Bronchial epithelial cell (primary cell): ENCODE results near the gene POLD4. TPM values are rescaled to one million over a fixed set of nuclear protein-coding genes. Genes with fewer than 3 reads are reported as not detected.

ENCODE experiments used
- DNase-seq: peaks from one replicate; pipeline ENCODE4 v3.0.0-alpha.2; 2010; ENCODE audit warnings: low read depth
- FAIRE-seq: peaks from 2 replicates; lab custom pipeline; 2011; peaks lifted over from hg19 to GRCh38; lab: Jason Lieb, UNC
- H3K27me3 ChIP-seq: 2 replicates; pipeline ENCODE4 v1.5.1; 2011; ENCODE audit warnings: low read length; ENCODE audit not compliant: control insufficient read depth, insufficient read depth
- H3K36me3 ChIP-seq: 2 replicates; pipeline ENCODE4 v1.5.1; 2011; ENCODE audit warnings: low read length; ENCODE audit not compliant: control insufficient read depth, insufficient read depth
- H3K4me3 ChIP-seq: 2 replicates; pipeline ENCODE4 v1.5.1; 2011; ENCODE audit warnings: mild to moderate bottlenecking, low read depth, low read length, control low read depth
- total RNA-seq: library from RNA; depleted of rRNA; stranded (reverse); fragments of >200 nt; gene quantifications from 2 replicates; pipeline ENCODE4 v1.2.1, GENCODE V29; 2014
- TF ChIP-seq, protein P1 (sequence below): IDR thresholded peaks from 2 replicates; pipeline ENCODE4 v1.5.1; 2011; ENCODE audit warnings: mild to moderate bottlenecking, moderate library complexity, low read length, control low read depth, inconsistent platforms; ENCODE audit not compliant: insufficient read depth, severe bottlenecking

Gene POLD4
- total RNA-seq, 1 donor from 2014 or later: 45.8 TPM

DNA sequence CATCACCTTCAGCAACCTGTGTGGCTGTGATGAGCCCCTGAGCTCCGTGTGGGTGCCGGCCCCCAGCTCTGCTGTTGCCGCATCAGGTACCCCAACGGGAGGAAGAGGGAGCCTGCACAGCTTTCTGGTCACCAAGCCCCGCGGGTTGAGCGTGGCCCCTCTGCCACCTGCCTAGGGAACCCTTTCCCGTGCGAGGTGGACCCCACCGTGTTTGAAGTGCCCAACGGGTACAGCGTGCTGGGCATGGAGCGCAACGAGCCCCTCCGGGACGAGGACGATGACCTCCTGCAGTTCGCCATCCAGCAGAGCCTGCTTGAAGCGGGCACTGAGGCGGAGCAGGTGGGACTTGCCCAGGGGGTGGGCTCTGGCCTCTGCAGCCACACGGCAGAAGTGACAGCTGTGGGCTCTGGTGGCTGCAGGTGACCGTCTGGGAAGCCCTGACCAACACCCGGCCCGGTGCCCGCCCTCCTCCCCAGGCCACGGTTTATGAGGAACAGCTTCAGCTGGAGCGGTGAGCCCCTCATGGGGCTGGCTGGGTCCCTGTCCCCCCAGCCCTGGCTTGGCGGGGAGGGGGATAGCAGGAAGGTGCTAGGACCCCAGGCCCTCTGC, 51.9 kb downstream of the POLD4 start:
- H3K4me3 ChIP-seq: no peak overlapping the region
- FAIRE-seq (no peak), DNase-seq (no peak)
- no peaks in the 10 kb centered on the region for H3K27me3 ChIP-seq
- TF ChIP-seq, protein P1, sequence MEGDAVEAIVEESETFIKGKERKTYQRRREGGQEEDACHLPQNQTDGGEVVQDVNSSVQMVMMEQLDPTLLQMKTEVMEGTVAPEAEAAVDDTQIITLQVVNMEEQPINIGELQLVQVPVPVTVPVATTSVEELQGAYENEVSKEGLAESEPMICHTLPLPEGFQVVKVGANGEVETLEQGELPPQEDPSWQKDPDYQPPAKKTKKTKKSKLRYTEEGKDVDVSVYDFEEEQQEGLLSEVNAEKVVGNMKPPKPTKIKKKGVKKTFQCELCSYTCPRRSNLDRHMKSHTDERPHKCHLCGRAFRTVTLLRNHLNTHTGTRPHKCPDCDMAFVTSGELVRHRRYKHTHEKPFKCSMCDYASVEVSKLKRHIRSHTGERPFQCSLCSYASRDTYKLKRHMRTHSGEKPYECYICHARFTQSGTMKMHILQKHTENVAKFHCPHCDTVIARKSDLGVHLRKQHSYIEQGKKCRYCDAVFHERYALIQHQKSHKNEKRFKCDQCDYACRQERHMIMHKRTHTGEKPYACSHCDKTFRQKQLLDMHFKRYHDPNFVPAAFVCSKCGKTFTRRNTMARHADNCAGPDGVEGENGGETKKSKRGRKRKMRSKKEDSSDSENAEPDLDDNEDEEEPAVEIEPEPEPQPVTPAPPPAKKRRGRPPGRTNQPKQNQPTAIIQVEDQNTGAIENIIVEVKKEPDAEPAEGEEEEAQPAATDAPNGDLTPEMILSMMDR: no peak
- peaks cover 24% of the 10 kb centered on the region for H3K36me3 ChIP-seq

Other genes starting within 250 kb of the POLD4 start
- 38.4 and 49.0 TPM in 2 replicates for gene KDM2A, start 234.3 kb downstream of the POLD4 start, total RNA-seq
- 55.0 and 77.4 TPM in 2 replicates for gene GRK2, start 87.1 kb downstream of the POLD4 start, total RNA-seq
- 22.4 and 42.8 TPM in 2 replicates for gene ANKRD13D, start 64.2 kb downstream of the POLD4 start, total RNA-seq
- gene SSH3, start 50.0 kb downstream of the POLD4 start, total RNA-seq: 32.0 and 35.0 TPM in 2 replicates
- 1.8 and 2.3 TPM in 2 replicates for gene CLCF1, start 20.1 kb upstream of the POLD4 start, total RNA-seq
- 8.7 and 10.8 TPM in 2 replicates for gene RAD9A, start 38.4 kb upstream of the POLD4 start, total RNA-seq
- gene PPP1CA, start 48.3 kb upstream of the POLD4 start, total RNA-seq: 209 and 225 TPM in 2 replicates
- gene TBC1D10C, start 50.5 kb upstream of the POLD4 start, total RNA-seq: not detected in 2 replicates
- gene CARNS1, start 62.1 kb upstream of the POLD4 start, total RNA-seq: under 0.01 TPM in 1 of 2 replicates, not detected in the other
- gene RPS6KB2, start 74.9 kb upstream of the POLD4 start, total RNA-seq: 62.9 and 98.6 TPM in 2 replicates
- 0.26 and 0.51 TPM in 2 replicates for gene PTPRCAP, start 84.1 kb upstream of the POLD4 start, total RNA-seq
- 105 and 133 TPM in 2 replicates for gene CORO1B, start 89.9 kb upstream of the POLD4 start, total RNA-seq
- gene GPR152, start 99.2 kb upstream of the POLD4 start, total RNA-seq: not detected in 2 replicates
- gene CABP4, start 101.8 kb upstream of the POLD4 start, total RNA-seq: not detected in 2 replicates
- gene TMEM134, start 115.7 kb upstream of the POLD4 start, total RNA-seq: 38.2 and 48.9 TPM in 2 replicates
- gene AIP, start 129.5 kb upstream of the POLD4 start, total RNA-seq: 51.6 and 85.3 TPM in 2 replicates
- gene PITPNM1, start 151.8 kb upstream of the POLD4 start, total RNA-seq: 17.4 and 23.7 TPM in 2 replicates
- gene CDK2AP2, start 154.6 kb upstream of the POLD4 start, total RNA-seq: 19.0 and 21.6 TPM in 2 replicates
- not detected in 2 replicates for gene CABP2, start 169.9 kb upstream of the POLD4 start, total RNA-seq
- 1,931 and 3,840 TPM in 2 replicates for gene GSTP1, start 230.3 kb upstream of the POLD4 start, total RNA-seq